Endothelial cell of umbilical vein (primary cell): ENCODE measurements around the gene HSPG2. TPM values are rescaled to one million over a fixed set of nuclear protein-coding genes. Genes with fewer than 3 reads are reported as not detected.

Source experiments
- BruUV-seq: library from RNA; stranded (reverse); fragments of 400-500 nt; replicated peaks from 2 replicates; lab custom pipeline; 2021; lab: Mats Ljungman, UMichigan
- CTCF ChIA-PET: fragments of 300-600, 350-600 bp; sonication (Branson Sonifier 250); formaldehyde crosslinking; loops from one replicate; lab custom pipeline; 2021; ENCODE audit warnings: antibody characterized with exemption, inconsistent platforms; lab: Charles Lee
- POLR2A ChIA-PET: fragments of 300-600, 350-600 bp; sonication (Branson Sonifier 250); formaldehyde crosslinking; loops from one replicate; lab custom pipeline; 2021; ENCODE audit warnings: antibody characterized with exemption, inconsistent platforms; lab: Charles Lee
- DNase-seq: peaks from one replicate; pipeline ENCODE4 v3.0.0-alpha.2; 2011; ENCODE audit warnings: low read depth, low spot score
- FAIRE-seq: peaks from 2 replicates; lab custom pipeline; 2011; peaks lifted over from hg19 to GRCh38; lab: Jason Lieb, UNC
- H2AFZ ChIP-seq: 2 replicates; pipeline ENCODE4 v1.6.0; 2012; ENCODE audit warnings: low read depth, low read length, control low read depth, inconsistent platforms
- H3K27ac ChIP-seq: 2 replicates; pipeline ENCODE4 v1.5.1; 2011; ENCODE audit warnings: low read depth, mild to moderate bottlenecking, control low read depth, low read length, moderate library complexity; ENCODE audit not compliant: insufficient read depth
- H3K27me3 ChIP-seq, 2 experiments: 2 replicates each; pipeline versions ENCODE4 v1.6.0 to v1.6.1; 2011; ENCODE audit warnings: low read length in 2 of 2, mixed read lengths in 1 of 2; ENCODE audit not compliant: control insufficient read depth in 2 of 2, insufficient read depth in 2 of 2
- H3K36me3 ChIP-seq, 2 experiments: 2 replicates in 1 of 2; 3 replicates in 1 of 2; pipeline ENCODE4 v1.5.1; 2011; ENCODE audit warnings: low read length in 2 of 2, mild to moderate bottlenecking in 1 of 2, moderate library complexity in 1 of 2; ENCODE audit not compliant: control insufficient read depth in 2 of 2, insufficient read depth in 2 of 2; ENCODE audit errors: extremely low read depth in 1 of 2
- H3K4me1 ChIP-seq: 3 replicates; pipeline ENCODE4 v1.5.1; 2011; ENCODE audit warnings: mild to moderate bottlenecking, low read length; ENCODE audit not compliant: control insufficient read depth, insufficient read depth; ENCODE audit errors: extremely low read depth
- H3K4me2 ChIP-seq: 2 replicates; pipeline ENCODE4 v1.6.1; 2011; ENCODE audit warnings: low read length, control low read depth, mixed read lengths; ENCODE audit not compliant: insufficient read depth
- H3K4me3 ChIP-seq, 3 experiments: fragments of 200-600 bp in 1 of 3; sonication (generic), shearing (Covaris generic) in 1 of 3; replicated peaks in 1 of 3; 2 replicates each; pipeline ENCODE4 v1.5.1; 2011 to 2016; ENCODE audit warnings: control low read depth in 3 of 3, low read length in 3 of 3, mild to moderate bottlenecking in 2 of 3, inconsistent platforms in 1 of 3, low read depth in 1 of 3, moderate library complexity in 1 of 3; ENCODE audit not compliant: insufficient read depth in 1 of 3
- H3K79me2 ChIP-seq: 2 replicates; pipeline ENCODE4 v1.6.0; 2012; ENCODE audit warnings: low read length, inconsistent platforms; ENCODE audit not compliant: control insufficient read depth, insufficient read depth
- H3K9ac ChIP-seq: replicated peaks from 2 replicates; pipeline ENCODE3; 2011; ENCODE audit warnings: low read length, control low read depth; ENCODE audit not compliant: insufficient read depth; ENCODE audit errors: extremely low read depth
- H3K9me1 ChIP-seq: replicated peaks from 3 replicates; pipeline ENCODE4 v1.6.0; 2011; ENCODE audit warnings: mild to moderate bottlenecking, low read length; ENCODE audit not compliant: control insufficient read depth, insufficient read depth; ENCODE audit errors: extremely low read depth
- H3K9me3 ChIP-seq: replicated peaks from 2 replicates; pipeline ENCODE4 v1.5.1; 2012; ENCODE audit warnings: low read length, inconsistent platforms; ENCODE audit not compliant: control insufficient read depth, insufficient read depth
- H4K20me1 ChIP-seq: replicated peaks from 2 replicates; pipeline ENCODE3; 2011; ENCODE audit warnings: mild to moderate bottlenecking, low read length; ENCODE audit not compliant: control insufficient read depth, insufficient read depth; ENCODE audit errors: extremely low read depth
- CTCF ChIP-seq, 2 donors: IDR thresholded peaks; 1 replicate in 1 of 2; 2 replicates in 1 of 2; pipeline ENCODE4 v1.5.1; 2011; ENCODE audit warnings: low read length in 2 of 2, mild to moderate bottlenecking in 2 of 2, moderate library complexity in 2 of 2, control low read depth in 1 of 2, inconsistent platforms in 1 of 2, low read depth in 1 of 2; ENCODE audit not compliant: insufficient read depth in 1 of 2; ENCODE audit errors: extremely low read depth in 1 of 2
- JUN ChIP-seq: IDR thresholded peaks from 2 replicates; pipeline ENCODE4 v1.6.1; 2011; ENCODE audit warnings: borderline replicate concordance, low read depth; ENCODE audit not compliant: insufficient read length, insufficient read depth
- MYC ChIP-seq: IDR thresholded peaks from one replicate; pipeline ENCODE4 v1.6.1; 2011; ENCODE audit warnings: mild to moderate bottlenecking, low read depth, low read length
- POLR2A ChIP-seq: IDR thresholded peaks from 2 replicates; pipeline ENCODE4 v1.6.1; 2012; ENCODE audit warnings: low read depth, mild to moderate bottlenecking, control low read depth, low read length
- POLR2AphosphoS5 ChIP-seq: IDR thresholded peaks from 2 replicates; pipeline ENCODE4 v1.6.1; 2012; ENCODE audit warnings: low read depth, mild to moderate bottlenecking, control low read depth, low read length, moderate library complexity; ENCODE audit not compliant: insufficient read depth
- dilution Hi-C: fragments of 300-500 bp; cut with MboI; formaldehyde crosslinking; loops from one replicate; pipeline ENCODE4 v1.15.0; 2019; ENCODE audit warnings: low sequenced_read_pairs; ENCODE audit not compliant: extremely low pct_ligation_motif_present
- intact Hi-C: fragments of 100-400 bp; cut with micrococcal nuclease; formaldehyde crosslinking; loops from one replicate; pipeline ENCODE4 v1.10.0; 2022
- polyA plus RNA-seq, 4 experiments: library from polyadenylated mRNA; depleted of rRNA in 3 of 4; stranded (reverse) in 3 of 4; unstranded in 1 of 4; fragments of >200 nt; gene quantifications; 2 replicates each; pipeline versions ENCODE4 v1.2.1 to v1.2.3, GENCODE V29; 2011 to 2012; ENCODE audit warnings: missing spikeins in 1 of 4
- total RNA-seq: library from RNA; stranded (reverse); gene quantifications from 2 replicates; pipeline ENCODE4 v1.2.3, GENCODE V29; 2021

The HSPG2 gene
- total and polyA plus RNA-seq, 2 donors (not counting 3 experiments of a cell fraction or from before 2014, with no cell fraction given) = 734 to 3,499 TPM

DNA sequence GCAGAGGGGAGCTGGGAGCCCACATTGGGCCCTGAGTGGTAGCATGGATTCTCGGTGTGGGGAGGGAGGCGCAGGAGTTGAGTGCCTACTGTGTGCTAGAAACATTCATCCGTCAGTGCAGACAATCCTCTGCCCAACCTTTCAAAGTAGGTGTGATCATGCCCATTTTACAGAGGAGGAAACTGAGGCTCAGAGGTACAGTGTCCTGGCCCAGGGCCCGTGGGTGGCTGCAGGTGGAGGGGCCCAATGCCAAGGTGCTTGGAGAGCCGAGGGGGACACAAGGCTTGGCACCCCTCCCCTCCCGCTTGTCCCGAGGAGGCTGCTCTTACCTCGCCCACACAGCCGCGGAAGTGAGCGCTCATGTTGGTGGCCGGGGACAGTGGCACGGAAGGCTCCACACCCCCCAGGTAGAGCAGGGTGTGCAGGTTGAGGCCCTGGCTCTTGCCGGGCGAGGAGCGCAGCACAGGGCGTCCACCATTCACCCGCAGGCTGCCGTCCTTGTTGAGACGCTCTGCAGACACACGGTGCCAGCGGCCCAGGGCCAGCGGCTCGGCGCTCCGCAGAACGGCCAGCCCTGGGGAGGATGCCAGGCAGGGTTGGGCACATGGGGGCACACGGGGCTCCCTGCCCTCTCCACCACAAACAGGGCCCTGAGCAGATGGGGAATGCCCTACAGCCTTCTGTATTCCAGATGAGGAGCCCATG is 108.5 kb downstream of the HSPG2 start:
- CTCF ChIA-PET = no interaction called here
- dilution Hi-C loops = no loop called here
- TSS peak; percentile 66 for BruUV-seq

More for the DNA sequence above, 108.5 kb downstream of the HSPG2 start:
- H3K79me2 ChIP-seq = peaks cover 12% of the 10 kb centered on the region
- intact Hi-C loops = no loop called here
- H3K27ac ChIP-seq = no peak overlapping the region
- no peaks in the 10 kb centered on the region for H3K27me3 ChIP-seq
- POLR2A ChIA-PET = interaction anchor here (0.5 kb wide), 1 partner anchor 243 kb away, joined by 5 read pairs; no protein-coding TSS in a partner anchor
- DNase-seq (no peak), FAIRE-seq (no peak)
- H3K9ac ChIP-seq = no peak overlapping the region
- H2AFZ ChIP-seq = no peak overlapping the region
- no peak overlapping the region for H3K4me3 ChIP-seq
- no peak overlapping the region for H3K4me2 ChIP-seq
- H4K20me1 ChIP-seq = no peaks in the 10 kb centered on the region
- no peaks in the 10 kb centered on the region for H3K9me3 ChIP-seq
- no peaks in the 10 kb centered on the region for H3K4me1 ChIP-seq
- H3K9me1 ChIP-seq = no peaks in the 10 kb centered on the region
- TF ChIP-seq POLR2A (no peak), MYC (no peak), POLR2AphosphoS5 (peak; percentile 21), JUN (no peak), CTCF (IDR thresholded peaks at IDR 0.05; ENCODE audit: extremely low read depth in 1 of 2, insufficient read depth in 1 of 2, low read depth in 1 of 2, low read length in 2 of 2) (no peak)
- peaks cover 69 to 88% of the 10 kb centered on the region in 2 experiments for H3K36me3 ChIP-seq
